HEK293T (cell line): ENCODE results near the gene KCNQ2.

Experiments used
- CTBP1 ChIP-seq: fragments of 450-650 bp; IDR thresholded peaks from 2 replicates; pipeline ENCODE4 v1.6.1; 2016; ENCODE audit warnings: borderline replicate concordance
- ELF4 ChIP-seq: fragments of 450-650 bp; IDR thresholded peaks from 2 replicates; pipeline ENCODE4 v1.6.1; 2017; ENCODE audit warnings: antibody characterized with exemption
- FOXK2 ChIP-seq: fragments of 450-650 bp; IDR thresholded peaks from 2 replicates; pipeline ENCODE4 v1.6.1; 2016; ENCODE audit warnings: mild to moderate bottlenecking
- TARDBP ChIP-seq: fragments of 450-650 bp; IDR thresholded peaks from 2 replicates; pipeline ENCODE4 v1.6.1; 2016

GRCh38 chr20:63395723-63396122, 76.7 kb downstream of the KCNQ2 start:
- TF ChIP-seq CTBP1 (no peak), FOXK2 (no peak), ELF4 (no peak), TARDBP (no peak)
